Muscle layer of colon (tissue), 2 donors: ENCODE measurements around the gene PDIA5.

ENCODE experiments used
- H3K27ac ChIP-seq: one replicate; pipeline ENCODE4 v1.7.0; 2013; ENCODE audit warnings: low read depth, mild to moderate bottlenecking, low read length, moderate library complexity
- H3K27me3 ChIP-seq, 2 donors: one replicate each; pipeline ENCODE4 v1.7.0; 2013; ENCODE audit warnings: low read length in 2 of 2, mild to moderate bottlenecking in 2 of 2; ENCODE audit not compliant: insufficient read depth in 2 of 2, control insufficient read depth in 1 of 2
- H3K36me3 ChIP-seq: one replicate; pipeline ENCODE4 v1.7.0; 2013; ENCODE audit warnings: mild to moderate bottlenecking, low read length; ENCODE audit not compliant: insufficient read depth
- H3K4me1 ChIP-seq: one replicate; pipeline ENCODE4 v1.7.0; 2013; ENCODE audit warnings: mild to moderate bottlenecking, low read length; ENCODE audit not compliant: insufficient read depth
- H3K4me3 ChIP-seq, 2 donors: one replicate each; pipeline ENCODE4 v1.7.0; 2013; ENCODE audit warnings: low read length in 2 of 2, low read depth in 1 of 2, mild to moderate bottlenecking in 1 of 2, moderate library complexity in 1 of 2
- H3K9ac ChIP-seq: one replicate; pipeline ENCODE4 v1.7.0; 2013; ENCODE audit warnings: low read length
- H3K9me3 ChIP-seq: one replicate; pipeline ENCODE4 v1.7.0; 2013; ENCODE audit warnings: mild to moderate bottlenecking, low read length
- donor health status: abdominal sarcoma.
- donor health status: Adenocarcinoma of cecum.

Gene PDIA5

GRCh38 chr3:123155471-123156011 lies 88.7 kb downstream of the PDIA5 start:
- Histone ChIP-seq H3K27ac (no peak overlapping the region), H3K4me3 (no peak overlapping the region), H3K9me3 (no peaks in the 10 kb centered on the region), H3K27me3 (no peaks in the 10 kb centered on the region), H3K9ac (no peak overlapping the region), H3K4me1 (no peaks in the 10 kb centered on the region), H3K36me3 (peaks cover 18% of the 10 kb centered on the region)

DNA sequence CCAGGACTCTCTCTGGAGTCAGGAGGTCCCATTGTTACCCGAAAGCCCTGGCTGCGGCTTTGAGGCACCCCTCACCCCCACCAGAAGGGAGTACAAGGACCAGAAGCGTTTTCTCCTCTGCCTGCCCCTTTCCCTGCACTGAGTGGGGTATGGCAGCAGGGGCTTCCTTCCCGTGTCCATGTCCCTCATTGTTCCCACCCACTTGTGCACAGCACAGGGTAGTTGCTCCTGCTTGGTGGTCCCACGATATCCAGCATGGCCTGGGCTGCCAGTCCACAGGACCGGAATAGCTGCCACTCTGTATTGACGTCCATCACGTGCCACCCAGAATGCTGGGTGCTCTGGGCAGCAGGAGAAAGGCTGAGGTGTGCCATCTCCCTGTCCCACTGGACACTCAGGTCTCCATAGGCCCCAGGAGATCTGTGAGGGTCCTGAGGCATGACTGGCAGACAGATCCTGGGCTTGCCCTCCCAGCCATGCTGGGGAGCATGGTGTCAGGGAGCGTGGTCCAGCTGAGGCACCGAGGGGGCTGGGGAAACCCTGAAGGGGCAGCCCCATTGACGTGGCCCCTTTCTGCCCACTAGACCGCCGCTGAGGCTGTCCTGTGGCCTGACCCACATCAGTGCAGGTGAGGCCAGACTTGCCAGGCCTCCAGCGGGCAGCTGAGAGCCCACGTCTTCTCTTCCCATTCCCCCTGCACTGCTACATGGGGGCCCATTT lies 89.6 kb downstream of the PDIA5 start:
- Histone ChIP-seq H3K27me3 (no peaks in the 10 kb centered on the region), H3K9ac (no peak overlapping the region), H3K9me3 (no peaks in the 10 kb centered on the region), H3K4me3 (no peak overlapping the region), H3K27ac (no peak overlapping the region), H3K36me3 (peaks cover 12% of the 10 kb centered on the region), H3K4me1 (no peaks in the 10 kb centered on the region)

DNA sequence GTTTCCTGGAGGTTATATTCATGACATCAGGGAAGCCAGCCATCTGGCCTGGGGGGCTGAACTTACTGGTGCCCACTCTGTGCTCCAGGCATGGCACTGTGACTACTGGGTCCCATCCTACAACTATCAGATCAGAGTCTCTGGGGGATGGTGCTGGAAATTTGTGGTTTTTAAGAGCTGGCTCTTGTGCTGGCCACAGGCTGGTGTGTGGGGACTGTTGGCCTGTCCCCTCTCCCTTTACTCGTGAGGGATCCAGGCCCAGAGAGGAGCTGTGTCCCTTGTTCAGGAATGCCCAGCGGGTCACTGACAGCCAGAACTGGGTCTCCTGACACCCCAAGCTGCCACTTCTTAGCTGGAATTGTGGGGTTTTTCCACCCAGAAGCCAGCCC lies 90.4 kb downstream of the PDIA5 start:
- Histone ChIP-seq H3K36me3 (peaks cover 19% of the 10 kb centered on the region), H3K27me3 (no peaks in the 10 kb centered on the region), H3K9ac (no peak overlapping the region), H3K9me3 (no peaks in the 10 kb centered on the region), H3K4me3 (no peak overlapping the region), H3K4me1 (no peaks in the 10 kb centered on the region), H3K27ac (no peak overlapping the region)

- Histone ChIP-seq H3K4me3 (no peak overlapping the region), H3K36me3 (peaks cover 19% of the 10 kb centered on the region), H3K27me3 (no peaks in the 10 kb centered on the region), H3K27ac (no peak overlapping the region), H3K9me3 (no peaks in the 10 kb centered on the region), H3K9ac (no peak overlapping the region), H3K4me1 (no peaks in the 10 kb centered on the region)
These were observed 90.9 kb downstream of the PDIA5 start for GRCh38 chr3:123157598-123158287.

DNA sequence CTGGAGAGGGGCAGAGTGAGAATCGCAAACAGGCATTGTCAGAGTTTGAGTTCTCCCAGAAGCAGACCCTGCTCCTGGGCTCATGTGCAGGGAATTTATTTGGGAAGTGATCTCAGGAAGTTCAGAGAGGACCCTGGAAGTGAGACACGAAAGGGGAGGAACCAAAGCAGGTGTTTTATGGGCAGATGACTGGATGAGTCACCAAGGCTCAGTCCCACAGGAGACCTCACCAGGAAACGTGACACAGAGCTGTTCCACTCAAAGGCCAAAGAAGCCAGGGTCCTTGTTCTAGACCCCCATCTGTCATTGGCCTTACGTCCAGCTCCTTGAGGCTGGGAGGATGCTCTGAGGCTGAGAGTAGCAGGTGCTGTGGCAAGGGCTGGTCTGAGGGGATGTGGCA lies 91.5 kb downstream of the PDIA5 start:
- no peak overlapping the region for H3K9ac ChIP-seq
- H3K4me1 ChIP-seq: no peaks in the 10 kb centered on the region
- H3K4me3 ChIP-seq: no peak overlapping the region
- H3K9me3 ChIP-seq: no peaks in the 10 kb centered on the region
- H3K27me3 ChIP-seq: no peaks in the 10 kb centered on the region
- H3K36me3 ChIP-seq: peaks cover 23% of the 10 kb centered on the region
- no peak overlapping the region for H3K27ac ChIP-seq

GRCh38 chr3:123158899-123159390 lies 92.1 kb downstream of the PDIA5 start:
- Histone ChIP-seq H3K9me3 (no peaks in the 10 kb centered on the region), H3K4me1 (no peaks in the 10 kb centered on the region), H3K36me3 (peaks cover 27% of the 10 kb centered on the region), H3K9ac (no peak overlapping the region), H3K27ac (no peak overlapping the region), H3K27me3 (no peaks in the 10 kb centered on the region), H3K4me3 (no peak overlapping the region)

DNA sequence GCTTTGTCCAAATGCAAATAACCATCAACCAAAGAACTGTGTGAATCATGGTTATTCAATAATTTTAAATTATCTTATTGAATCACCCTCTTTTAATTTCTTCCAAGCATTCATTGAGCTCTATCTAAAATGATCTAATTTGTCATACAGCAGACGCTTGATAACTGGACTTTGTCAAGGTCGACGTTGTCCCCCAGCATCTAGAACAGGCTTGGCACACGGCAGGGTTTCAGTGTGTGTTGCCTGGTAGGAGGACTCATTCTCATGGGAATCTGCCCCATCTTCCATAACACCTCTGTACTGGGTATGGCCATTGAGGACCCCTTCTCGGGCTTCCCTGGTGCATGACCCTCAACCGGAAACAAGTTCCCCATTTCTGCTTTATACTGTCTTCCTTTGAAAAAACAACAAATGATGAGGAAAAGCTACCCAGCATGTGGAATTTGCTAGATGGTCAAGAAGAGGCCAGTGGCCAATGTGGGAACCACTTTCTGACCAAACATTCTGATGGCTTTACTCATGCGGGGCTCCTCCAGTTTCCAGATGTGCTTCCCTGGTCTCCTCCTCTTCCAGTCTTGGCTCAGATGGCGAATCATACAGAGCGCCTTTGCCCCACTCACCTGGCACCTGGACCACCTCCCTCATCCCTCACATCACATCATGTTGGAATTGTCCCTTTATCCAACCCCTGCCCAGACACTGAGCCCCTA lies 93.3 kb downstream of the PDIA5 start:
- no peak overlapping the region for H3K9ac ChIP-seq
- peaks cover 37% of the 10 kb centered on the region for H3K36me3 ChIP-seq
- no peak overlapping the region for H3K4me3 ChIP-seq
- H3K27me3 ChIP-seq: no peaks in the 10 kb centered on the region
- no peak overlapping the region for H3K27ac ChIP-seq
- H3K4me1 ChIP-seq: no peaks in the 10 kb centered on the region
- H3K9me3 ChIP-seq: no peaks in the 10 kb centered on the region

- Histone ChIP-seq H3K36me3 (peaks cover 36% of the 10 kb centered on the region), H3K9ac (no peak overlapping the region), H3K9me3 (no peaks in the 10 kb centered on the region), H3K4me3 (no peak overlapping the region), H3K27ac (no peak overlapping the region), H3K4me1 (no peaks in the 10 kb centered on the region), H3K27me3 (no peaks in the 10 kb centered on the region)
These were observed 94.3 kb downstream of the PDIA5 start for GRCh38 chr3:123161167-123161566.

GRCh38 chr3:123163141-123163540 lies 96.3 kb downstream of the PDIA5 start:
- no peak overlapping the region for H3K4me3 ChIP-seq
- H3K9ac ChIP-seq: no peak overlapping the region
- H3K27me3 ChIP-seq: no peaks in the 10 kb centered on the region
- no peaks in the 10 kb centered on the region for H3K4me1 ChIP-seq
- H3K36me3 ChIP-seq: peaks cover 31% of the 10 kb centered on the region
- no peak overlapping the region for H3K27ac ChIP-seq
- no peaks in the 10 kb centered on the region for H3K9me3 ChIP-seq

DNA sequence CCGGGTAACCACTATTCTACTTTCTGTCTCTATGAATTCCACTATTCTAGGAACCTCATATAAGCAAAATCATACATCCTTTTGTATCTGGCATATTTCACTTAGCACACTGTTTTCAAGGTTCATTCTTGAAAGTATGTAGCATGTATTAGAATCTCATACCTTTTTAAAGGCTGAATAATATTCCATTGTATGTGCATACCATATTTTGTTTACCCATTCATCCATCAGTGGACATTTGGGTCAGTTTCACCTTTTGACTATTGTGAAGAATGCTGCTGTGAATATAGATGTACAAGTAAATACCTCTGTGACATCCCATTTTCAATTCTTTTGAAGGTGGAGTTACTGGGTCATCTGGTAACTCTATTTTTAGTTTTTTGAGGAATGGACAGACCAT lies 98.3 kb downstream of the PDIA5 start:
- no peaks in the 10 kb centered on the region for H3K27me3 ChIP-seq
- H3K9me3 ChIP-seq: no peaks in the 10 kb centered on the region
- no peak overlapping the region for H3K27ac ChIP-seq
- peaks cover 6% of the 10 kb centered on the region for H3K4me1 ChIP-seq
- no peak overlapping the region for H3K9ac ChIP-seq
- H3K36me3 ChIP-seq: peaks cover 31% of the 10 kb centered on the region
- no peak overlapping the region for H3K4me3 ChIP-seq

DNA sequence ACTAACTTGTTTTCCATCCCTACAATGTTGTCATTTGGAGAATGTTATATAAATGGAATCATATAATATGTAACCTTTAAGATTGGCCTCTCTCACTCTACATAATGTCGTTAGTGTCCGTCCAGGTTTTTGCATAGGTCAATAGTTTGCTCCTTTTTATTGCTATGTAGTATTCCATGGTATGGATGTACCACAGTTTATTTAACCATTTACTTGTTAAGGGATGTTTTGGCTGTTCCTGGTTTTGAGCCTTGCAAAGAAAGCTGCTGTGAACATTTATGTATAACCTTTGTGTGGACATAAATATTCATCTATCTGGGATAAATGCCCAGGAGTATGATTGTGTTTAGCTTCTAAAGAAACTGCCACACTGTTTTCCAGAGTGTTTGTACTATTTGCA lies 100.9 kb downstream of the PDIA5 start:
- H3K9me3 ChIP-seq: no peaks in the 10 kb centered on the region
- H3K9ac ChIP-seq: no peak overlapping the region
- H3K27me3 ChIP-seq: no peaks in the 10 kb centered on the region
- no peak overlapping the region for H3K27ac ChIP-seq
- H3K4me1 ChIP-seq: peaks cover 6% of the 10 kb centered on the region
- no peak overlapping the region for H3K4me3 ChIP-seq
- peaks cover 22% of the 10 kb centered on the region for H3K36me3 ChIP-seq
